GM23338 (cell line): ENCODE measurements around the gene ITPRIPL2. TPM values are rescaled to one million over a fixed set of nuclear protein-coding genes. Genes with fewer than 3 reads are reported as not detected.

Experiments
- ATAC-seq: fragments of 200-7000 bp; cut with Tn5 transposase; 3 replicates; pipeline ENCODE4 v1.9.1; 2020
- DNase-seq: peaks from one replicate; pipeline ENCODE4 v3.0.0-alpha.2; 2015; ENCODE audit warnings: low spot score
- H2AFZ ChIP-seq: fragments of 200-600 bp; sonication (generic); 2 replicates; pipeline ENCODE4 v1.8.0; 2016; ENCODE audit warnings: antibody characterized with exemption, mild to moderate bottlenecking, moderate library complexity
- H3F3A ChIP-seq: fragments of 200-600 bp; sonication (generic); replicated peaks from 2 replicates; pipeline ENCODE4 v1.8.0; 2017; ENCODE audit warnings: antibody characterized with exemption, mixed run types, low read depth
- H3K27ac ChIP-seq: fragments of 200-600 bp; sonication (generic); 2 replicates; pipeline ENCODE4 v1.6.1; 2016; ENCODE audit warnings: low read depth
- H3K27me3 ChIP-seq: fragments of 200-600 bp; sonication (generic); 2 replicates; pipeline ENCODE4 v1.8.0; 2016; ENCODE audit warnings: mild to moderate bottlenecking, mixed run types, moderate library complexity; ENCODE audit not compliant: insufficient read depth
- H3K36me3 ChIP-seq: fragments of 200-600 bp; sonication (generic); 2 replicates; pipeline ENCODE4 v1.8.0; 2016; ENCODE audit warnings: mild to moderate bottlenecking; ENCODE audit not compliant: insufficient read depth
- H3K4me1 ChIP-seq: fragments of 200-600 bp; sonication (generic); 2 replicates; pipeline ENCODE4 v1.8.0; 2016; ENCODE audit warnings: mild to moderate bottlenecking, moderate library complexity; ENCODE audit not compliant: insufficient read depth
- H3K4me2 ChIP-seq: fragments of 200-600 bp; sonication (generic); 2 replicates; pipeline ENCODE4 v1.7.1; 2017; ENCODE audit warnings: mixed run types
- H3K4me3 ChIP-seq: fragments of 200-600 bp; sonication (generic); 2 replicates; pipeline ENCODE4 v1.6.1; 2016; ENCODE audit warnings: mixed run types
- H3K79me2 ChIP-seq: fragments of 200-600 bp; sonication (generic); replicated peaks from 2 replicates; pipeline ENCODE4 v1.8.0; 2017; ENCODE audit warnings: mild to moderate bottlenecking; ENCODE audit not compliant: insufficient read depth
- H3K9me2 ChIP-seq: fragments of 200-600 bp; sonication (generic); 2 replicates; pipeline ENCODE4 v1.8.0; 2017; ENCODE audit not compliant: insufficient read depth
- H4K20me1 ChIP-seq: fragments of 200-600 bp; sonication (generic); replicated peaks from 2 replicates; pipeline ENCODE4 v1.8.0; 2017; ENCODE audit warnings: mild to moderate bottlenecking; ENCODE audit not compliant: insufficient read depth
- H3K27ac Mint-ChIP-seq: 2 replicates; pipeline ENCODE4 v1.8.0; 2020; ENCODE audit warnings: inconsistent platforms, mild to moderate bottlenecking, moderate library complexity, mixed read lengths
- H3K27me3 Mint-ChIP-seq: 3 replicates; pipeline ENCODE4 v1.8.0; 2022; ENCODE audit warnings: low read depth, mild to moderate bottlenecking, moderate library complexity, mixed read lengths, inconsistent platforms; ENCODE audit not compliant: insufficient read depth, poor library complexity
- H3K36me3 Mint-ChIP-seq: 3 replicates; pipeline ENCODE4 v1.8.0; 2021; ENCODE audit warnings: low read depth, mild to moderate bottlenecking, inconsistent platforms, moderate library complexity, mixed read lengths
- H3K4me1 Mint-ChIP-seq: 3 replicates; pipeline ENCODE4 v1.8.0; 2020; ENCODE audit warnings: mild to moderate bottlenecking, inconsistent platforms, mixed read lengths
- H3K4me3 Mint-ChIP-seq: 3 replicates; pipeline ENCODE4 v1.8.0; 2021; ENCODE audit warnings: moderate library complexity, mild to moderate bottlenecking, inconsistent platforms, mixed read lengths
- H3K9me3 Mint-ChIP-seq: 3 replicates; pipeline ENCODE4 v1.8.0; 2020; ENCODE audit warnings: moderate library complexity, mild to moderate bottlenecking, inconsistent platforms, mixed read lengths
- CREB1 ChIP-seq: fragments of 250-450 bp; sonication (Bioruptor Pico); IDR thresholded peaks from 2 replicates; pipeline ENCODE4 v1.5.0; 2020; ENCODE audit warnings: low read depth, mild to moderate bottlenecking, moderate library complexity
- EZH2 ChIP-seq: fragments of 200-600 bp; sonication (generic); IDR thresholded peaks from one replicate; pipeline ENCODE4 v1.8.0; 2017; ENCODE audit warnings: antibody characterized with exemption, mild to moderate bottlenecking, low read depth; ENCODE audit not compliant: unreplicated experiment
- EZH2phosphoT487 ChIP-seq: fragments of 200-600 bp; sonication (generic); IDR thresholded peaks from one replicate; pipeline ENCODE4 v1.8.1; 2018; ENCODE audit warnings: antibody characterized with exemption; ENCODE audit not compliant: unreplicated experiment
- JUNB ChIP-seq: IDR thresholded peaks from one replicate; pipeline ENCODE4 v1.6.1; 2016; ENCODE audit warnings: antibody characterized with exemption; ENCODE audit not compliant: unreplicated experiment
- NANOG ChIP-seq: IDR thresholded peaks from 2 replicates; pipeline ENCODE4 v1.6.1; 2016; ENCODE audit warnings: antibody characterized with exemption, borderline replicate concordance
- POLR2AphosphoS5 ChIP-seq: IDR thresholded peaks from 2 replicates; pipeline ENCODE4 v1.6.1; 2016; ENCODE audit warnings: antibody characterized with exemption, low read depth
- STAT1 ChIP-seq: IDR thresholded peaks from one replicate; pipeline ENCODE4 v1.6.1; 2016; ENCODE audit warnings: antibody characterized with exemption; ENCODE audit not compliant: unreplicated experiment
- ZNF114 ChIP-seq: fragments of 250-450 bp; sonication (Bioruptor Pico); IDR thresholded peaks from 2 replicates; pipeline ENCODE4 v1.5.0; 2020; ENCODE audit warnings: mild to moderate bottlenecking, moderate library complexity
- ZNF331 ChIP-seq: fragments of 250-450 bp; sonication (Bioruptor Pico); IDR thresholded peaks from 2 replicates; pipeline ENCODE4 v1.5.0; 2020; ENCODE audit warnings: low read depth, mild to moderate bottlenecking, moderate library complexity
- polyA plus RNA-seq: library from polyadenylated mRNA; unstranded; fragments of >200 nt; fragmentation: Nextera tagmentation; extraction: Ambion mirVana; gene quantifications from 2 replicates; pipeline ENCODE4 v1.2.1, GENCODE V29; 2016
- total RNA-seq: library from RNA; depleted of rRNA; stranded (reverse); fragments of >200 nt; shearing (Covaris generic); gene quantifications from 2 replicates; pipeline ENCODE4 v1.2.3, GENCODE V29; 2014
- TF ChIP-seq, protein P1 (sequence below): IDR thresholded peaks from 2 replicates; pipeline ENCODE4 v1.6.1; 2016; ENCODE audit warnings: antibody characterized with exemption
- TF ChIP-seq, protein P2 (sequence below), 2 experiments: fragments of 200-600 bp in 1 of 2; sonication (generic) in 1 of 2; conservative IDR thresholded peaks; 2 replicates each; pipeline versions ENCODE4 v1.5.1 to v1.6.1; 2016 to 2017; ENCODE audit warnings: antibody characterized with exemption in 2 of 2, low read depth in 2 of 2, mild to moderate bottlenecking in 2 of 2, moderate library complexity in 1 of 2

ITPRIPL2 gene
- total and polyA plus RNA-seq, 2 experiments from 2014 or later = 0.94 to 8.3 TPM

DNA sequence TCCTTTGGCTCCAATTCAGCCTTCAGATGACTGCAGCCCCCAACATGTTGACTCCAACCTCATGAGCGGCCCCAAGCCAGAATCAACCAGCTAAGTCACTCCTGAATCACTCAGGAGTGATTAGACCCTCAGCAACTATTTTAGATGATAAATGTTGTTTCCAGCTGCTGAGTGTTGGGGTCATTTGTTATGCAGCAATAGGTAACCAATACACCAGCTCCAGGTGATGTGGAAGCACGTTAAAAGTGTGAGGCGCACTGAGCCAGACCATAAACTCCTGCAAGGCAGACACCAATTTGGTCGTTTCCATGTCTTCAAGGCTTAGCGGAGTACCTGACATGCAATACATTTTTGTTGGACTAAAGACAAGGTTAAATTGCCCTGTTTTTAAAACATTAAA is 28.9 kb upstream of the ITPRIPL2 start:
- H3K27ac ChIP-seq = no peak overlapping the region
- Mint-ChIP-seq H3K36me3 (peaks cover 28% of the 10 kb centered on the region), H3K27ac (no peak overlapping the region), H3K9me3 (peaks cover 8% of the 10 kb centered on the region; the same call in 2 of the 3 replicates), H3K27me3 (peaks cover 11% of the 10 kb centered on the region), H3K4me3 (no peak overlapping the region), H3K4me1 (no peaks in the 10 kb centered on the region)
- H3K79me2 ChIP-seq = no peaks in the 10 kb centered on the region
- H3K36me3 ChIP-seq = no peaks in the 10 kb centered on the region
- H4K20me1 ChIP-seq = no peaks in the 10 kb centered on the region
- no peaks in the 10 kb centered on the region for H3F3A ChIP-seq
- no peak overlapping the region for H2AFZ ChIP-seq
- no peaks in the 10 kb centered on the region for H3K4me1 ChIP-seq
- peaks cover 18% of the 10 kb centered on the region for H3K27me3 ChIP-seq
- TF ChIP-seq NANOG (no peak), STAT1 (no peak), JUNB (no peak), ZNF331 (CRISPR knock-in tag) (no peak), EZH2phosphoT487 (no peak), POLR2AphosphoS5 (no peak), ZNF114 (CRISPR knock-in tag) (no peak), EZH2 (no peak), CREB1 (CRISPR knock-in tag) (no peak)
- TF ChIP-seq, protein P1, sequence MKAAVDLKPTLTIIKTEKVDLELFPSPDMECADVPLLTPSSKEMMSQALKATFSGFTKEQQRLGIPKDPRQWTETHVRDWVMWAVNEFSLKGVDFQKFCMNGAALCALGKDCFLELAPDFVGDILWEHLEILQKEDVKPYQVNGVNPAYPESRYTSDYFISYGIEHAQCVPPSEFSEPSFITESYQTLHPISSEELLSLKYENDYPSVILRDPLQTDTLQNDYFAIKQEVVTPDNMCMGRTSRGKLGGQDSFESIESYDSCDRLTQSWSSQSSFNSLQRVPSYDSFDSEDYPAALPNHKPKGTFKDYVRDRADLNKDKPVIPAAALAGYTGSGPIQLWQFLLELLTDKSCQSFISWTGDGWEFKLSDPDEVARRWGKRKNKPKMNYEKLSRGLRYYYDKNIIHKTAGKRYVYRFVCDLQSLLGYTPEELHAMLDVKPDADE = no peak
- TF ChIP-seq, protein P2, sequence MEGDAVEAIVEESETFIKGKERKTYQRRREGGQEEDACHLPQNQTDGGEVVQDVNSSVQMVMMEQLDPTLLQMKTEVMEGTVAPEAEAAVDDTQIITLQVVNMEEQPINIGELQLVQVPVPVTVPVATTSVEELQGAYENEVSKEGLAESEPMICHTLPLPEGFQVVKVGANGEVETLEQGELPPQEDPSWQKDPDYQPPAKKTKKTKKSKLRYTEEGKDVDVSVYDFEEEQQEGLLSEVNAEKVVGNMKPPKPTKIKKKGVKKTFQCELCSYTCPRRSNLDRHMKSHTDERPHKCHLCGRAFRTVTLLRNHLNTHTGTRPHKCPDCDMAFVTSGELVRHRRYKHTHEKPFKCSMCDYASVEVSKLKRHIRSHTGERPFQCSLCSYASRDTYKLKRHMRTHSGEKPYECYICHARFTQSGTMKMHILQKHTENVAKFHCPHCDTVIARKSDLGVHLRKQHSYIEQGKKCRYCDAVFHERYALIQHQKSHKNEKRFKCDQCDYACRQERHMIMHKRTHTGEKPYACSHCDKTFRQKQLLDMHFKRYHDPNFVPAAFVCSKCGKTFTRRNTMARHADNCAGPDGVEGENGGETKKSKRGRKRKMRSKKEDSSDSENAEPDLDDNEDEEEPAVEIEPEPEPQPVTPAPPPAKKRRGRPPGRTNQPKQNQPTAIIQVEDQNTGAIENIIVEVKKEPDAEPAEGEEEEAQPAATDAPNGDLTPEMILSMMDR (conservative IDR thresholded peaks at IDR 0.05; ENCODE audit: low read depth in 2 of 2) = no peak
- no peak overlapping the region for H3K4me2 ChIP-seq
- 0 out of 2 replicates have a peak, but pooled peaks cover 3% of the 10 kb centered on the region for H3K9me2 ChIP-seq
- ATAC-seq (no peak), DNase-seq (no peak)
- no peak overlapping the region for H3K4me3 ChIP-seq

DNA sequence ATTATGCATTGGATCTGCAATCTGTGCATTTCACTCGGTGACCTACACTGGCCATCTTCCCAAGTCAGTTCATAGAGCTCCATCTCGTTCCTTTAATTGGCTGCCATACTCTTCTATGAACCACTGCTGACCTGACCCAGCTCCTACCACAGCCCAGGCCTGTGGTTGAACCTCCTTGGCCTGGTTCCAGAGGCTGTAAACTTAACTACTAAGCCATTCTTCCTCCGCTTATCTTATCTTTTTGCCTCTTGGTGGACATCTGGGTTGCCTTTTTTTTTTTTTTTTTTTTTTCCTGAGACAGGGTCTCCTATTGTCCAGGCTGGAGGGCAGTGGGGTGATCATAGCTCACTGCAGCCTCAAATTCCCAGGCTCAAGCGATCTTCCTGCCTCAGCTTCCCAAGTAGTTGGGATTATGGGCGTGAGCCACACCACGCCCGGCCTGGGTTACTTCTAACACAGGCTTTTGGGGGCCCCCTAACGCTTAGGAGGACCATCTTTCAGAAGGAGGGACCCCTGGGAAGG is 28.0 kb upstream of the ITPRIPL2 start:
- Histone ChIP-seq H3K36me3 (no peaks in the 10 kb centered on the region), H3K79me2 (no peaks in the 10 kb centered on the region), H3K4me3 (peak overlapping the region; percentile 52), H3K4me1 (no peaks in the 10 kb centered on the region), H3K27me3 (peaks cover 18% of the 10 kb centered on the region), H4K20me1 (no peaks in the 10 kb centered on the region), H2AFZ (peak overlapping the region; percentile 97), H3K9me2 (0 out of 2 replicates have a peak, but pooled peaks cover 3% of the 10 kb centered on the region), H3K27ac (no peak overlapping the region), H3K4me2 (peak overlapping the region; percentile 81), H3F3A (no peaks in the 10 kb centered on the region)
- Mint-ChIP-seq H3K4me1 (no peaks in the 10 kb centered on the region), H3K9me3 (peaks cover 8% of the 10 kb centered on the region; the same call in 1 of the 3 replicates), H3K27ac (no peak overlapping the region), H3K4me3 (peak overlapping the region; percentile 63; the same call in 1 of the 3 replicates), H3K36me3 (peaks cover 22% of the 10 kb centered on the region), H3K27me3 (peaks cover 11% of the 10 kb centered on the region)
- ATAC-seq = peak; percentile 14
- TF ChIP-seq ZNF114 (CRISPR knock-in tag) = no peak
- TF ChIP-seq EZH2 = no peak
- no peak for TF ChIP-seq EZH2phosphoT487
- DNase-seq = no peak
